NCI-H187 (cell line): ENCODE measurements around the gene MED16.
A peak's percentile ranks its signal among the peaks of the same experiment; 100 is the strongest.

Source experiments
- DNase-seq, 2 experiments: peaks; one replicate each; lab custom pipeline; 2025; lab: John Stamatoyannopoulos, UW

Gene MED16

GRCh38 chr19:911197-912033, 18.4 kb upstream of the MED16 start:
- no peak for DNase-seq

GRCh38 chr19:907183-907853, 14.3 kb upstream of the MED16 start:
- DNase-seq, result no peak

- no peak for DNase-seq
These were observed 13.5 kb upstream of the MED16 start for GRCh38 chr19:906480-906879.

GRCh38 chr19:904545-904944, 11.6 kb upstream of the MED16 start:
- no peak for DNase-seq

GRCh38 chr19:903266-903797, 10.3 kb upstream of the MED16 start:
- peak in 1 of 2 experiments; percentile 46 for DNase-seq

- no peak for DNase-seq
These were observed 9.6 kb upstream of the MED16 start for GRCh38 chr19:902446-903226.

- DNase-seq, result no peak
These were observed 9.0 kb upstream of the MED16 start for GRCh38 chr19:902093-902370.

- no peak for DNase-seq
These were observed 8.5 kb upstream of the MED16 start for GRCh38 chr19:901216-902092.

GRCh38 chr19:900302-901111, 7.5 kb upstream of the MED16 start:
- no peak for DNase-seq

- no peak for DNase-seq
These were observed 7.0 kb upstream of the MED16 start for GRCh38 chr19:900043-900301.

- no peak for DNase-seq
These were observed 6.5 kb upstream of the MED16 start for GRCh38 chr19:899336-900042.

- DNase-seq, result no peak
These were observed 5.7 kb upstream of the MED16 start for GRCh38 chr19:898663-899062.

GRCh38 chr19:897442-898039, 4.6 kb upstream of the MED16 start:
- no peak for DNase-seq

- no peak for DNase-seq
These were observed 4.0 kb upstream of the MED16 start for GRCh38 chr19:896999-897398.

GRCh38 chr19:896434-896833, 3.4 kb upstream of the MED16 start:
- DNase-seq, result no peak

GRCh38 chr19:892243-892893, 619 bp downstream of the MED16 start:
- DNase-seq, result no peak

GRCh38 chr19:891421-892200, 1.4 kb downstream of the MED16 start:
- peak in 1 of 2 experiments; percentile 61 for DNase-seq

GRCh38 chr19:890831-891230, 2.2 kb downstream of the MED16 start:
- DNase-seq, result no peak
